ENCODE results near the gene A2M.

A2M gene

DNA sequence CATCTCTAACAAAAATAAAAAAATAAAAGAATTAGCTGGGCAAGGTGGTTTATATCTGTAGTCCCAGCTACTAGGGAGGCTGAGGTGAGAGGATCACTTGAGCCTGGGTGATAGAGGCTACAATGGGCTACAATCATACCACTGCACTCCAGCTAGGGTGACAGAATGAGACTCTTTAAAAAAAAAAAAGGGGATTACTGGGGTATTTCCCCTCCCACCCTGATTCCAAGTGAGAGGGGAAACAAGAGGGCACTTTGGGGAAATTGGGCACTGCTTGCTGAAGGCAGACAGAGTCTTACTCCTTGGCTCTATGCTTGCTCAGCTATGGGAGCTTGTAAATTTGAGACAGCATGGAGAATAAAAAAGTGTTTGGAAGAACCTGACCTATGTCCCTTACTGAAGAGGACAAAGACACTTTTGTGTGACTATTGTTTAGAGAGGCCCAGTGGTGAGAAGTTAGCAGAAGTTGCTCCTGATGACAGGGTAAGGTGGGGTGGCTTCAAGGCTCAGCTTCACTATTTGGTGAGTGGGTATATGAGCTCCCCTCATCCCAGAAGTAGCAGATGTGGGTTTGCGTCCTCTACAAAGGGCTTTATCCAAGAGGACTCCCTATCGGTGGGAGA is 82.3 kb downstream of the A2M start:
- no peak for DNase-seq

DNA sequence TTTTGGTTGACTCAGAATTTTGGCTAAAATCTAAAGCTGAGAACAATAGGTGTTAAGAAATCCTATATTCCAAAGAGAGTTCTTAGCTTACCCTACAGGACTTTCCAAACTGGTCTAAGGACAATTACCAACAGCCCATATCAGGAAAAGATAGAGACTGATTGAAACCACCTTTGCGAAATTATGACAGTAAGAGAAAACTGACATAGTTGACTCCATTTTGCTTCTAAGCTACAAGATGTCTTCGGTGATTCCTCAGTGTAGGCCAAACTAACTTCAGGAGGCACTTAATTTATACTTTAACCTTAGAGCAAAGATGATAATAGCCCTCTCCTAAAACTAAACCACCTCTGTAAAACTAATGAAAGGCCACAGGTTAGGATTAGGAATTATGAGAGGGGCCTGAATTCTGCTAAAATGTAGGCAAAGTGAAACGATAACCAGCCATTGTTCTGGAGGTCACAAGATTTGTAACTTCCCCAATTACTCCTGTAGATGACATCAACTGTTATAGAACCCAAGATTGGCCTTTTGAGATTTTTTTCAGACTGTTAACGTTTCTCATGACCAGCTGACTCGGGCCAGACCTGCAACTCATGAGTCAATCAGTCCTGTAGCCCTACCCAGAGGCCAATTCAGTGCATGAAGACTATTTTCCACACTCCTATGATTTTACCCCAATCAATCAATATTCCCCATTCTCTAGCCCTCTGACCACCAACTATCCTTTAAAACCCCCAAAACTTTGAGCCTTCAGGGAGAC is 83.3 kb downstream of the A2M start:
- DNase-seq = no peak

DNA sequence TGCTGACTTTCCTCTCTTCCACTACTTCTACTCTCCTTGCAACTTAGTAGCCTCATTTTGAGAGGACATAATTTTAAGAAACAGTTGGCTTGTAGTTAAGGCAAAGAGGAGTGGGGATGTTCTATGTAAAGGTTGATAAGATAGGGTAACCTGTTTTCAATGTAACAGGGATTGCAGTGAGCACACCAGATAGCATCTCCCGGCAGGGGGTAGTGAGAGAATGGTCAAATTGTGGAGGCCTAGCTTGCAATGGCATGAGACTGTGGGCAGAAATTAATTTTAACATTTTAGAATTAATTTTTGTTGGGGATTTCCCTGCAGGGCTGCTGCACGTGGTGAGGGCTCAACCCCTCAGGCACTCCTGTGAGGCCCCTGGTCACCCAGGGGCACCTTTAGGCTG is 84.9 kb downstream of the A2M start:
- DNase-seq = no peak

DNA sequence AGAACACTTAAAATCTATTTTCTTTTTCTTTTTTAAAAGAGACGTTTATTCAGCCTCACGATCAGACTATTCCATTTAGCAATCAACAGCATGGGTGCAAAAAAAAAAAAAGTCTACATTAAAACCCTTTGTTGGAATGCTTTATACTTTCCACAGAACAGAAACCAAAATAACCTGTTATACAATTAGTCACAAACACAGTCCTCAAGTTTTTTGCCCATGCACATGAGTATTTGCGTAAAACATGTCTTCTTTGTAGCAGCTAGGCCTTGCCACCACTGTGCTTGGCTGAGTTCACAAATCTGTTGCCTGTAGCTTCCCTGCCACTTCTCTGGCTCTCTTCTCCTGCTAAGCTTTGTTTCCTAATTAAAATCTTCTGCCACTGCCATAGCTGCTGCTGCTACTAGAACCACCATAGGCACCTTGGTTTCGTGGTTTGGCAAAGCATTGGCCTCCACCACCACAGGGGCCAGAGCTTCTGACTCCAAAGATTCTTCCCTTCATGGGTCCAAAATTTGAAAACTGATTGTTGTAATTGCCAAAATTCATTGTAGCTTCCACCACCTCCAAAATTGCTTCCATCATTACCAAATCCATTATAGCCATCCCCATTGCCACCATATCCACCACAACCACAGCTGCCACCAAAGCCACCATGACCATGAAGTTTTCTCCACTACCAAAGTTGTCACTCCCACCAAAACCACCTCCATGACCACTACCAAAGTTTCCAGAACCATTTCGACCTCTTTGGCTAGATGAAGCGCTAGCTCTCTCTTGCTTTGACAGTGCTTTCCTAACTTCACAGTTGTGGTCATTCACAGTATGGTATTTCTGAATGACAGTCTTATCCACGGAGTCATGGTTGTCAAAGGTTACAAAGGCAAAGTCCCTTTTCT is 88.3 kb downstream of the A2M start:
- DNase-seq = no peak

DNA sequence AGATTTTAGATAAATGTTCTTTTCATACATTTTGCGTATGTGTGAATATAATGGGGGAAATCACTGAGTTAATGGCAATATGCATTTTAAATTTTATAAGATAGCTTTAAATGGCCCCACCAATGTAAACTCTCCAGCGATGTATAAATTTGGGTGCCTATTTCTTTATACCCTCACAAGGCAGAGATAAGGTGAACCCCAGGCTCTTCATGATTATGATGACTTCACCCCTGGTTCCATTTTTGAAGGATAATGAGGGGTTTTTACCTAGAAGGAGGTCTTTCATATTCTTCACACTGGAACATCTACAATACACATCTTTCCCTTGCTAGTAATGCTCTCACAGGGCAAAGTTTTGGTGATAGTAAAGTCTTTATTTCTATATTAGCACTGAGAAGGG is 91.2 kb downstream of the A2M start:
- DNase-seq = no peak

DNA sequence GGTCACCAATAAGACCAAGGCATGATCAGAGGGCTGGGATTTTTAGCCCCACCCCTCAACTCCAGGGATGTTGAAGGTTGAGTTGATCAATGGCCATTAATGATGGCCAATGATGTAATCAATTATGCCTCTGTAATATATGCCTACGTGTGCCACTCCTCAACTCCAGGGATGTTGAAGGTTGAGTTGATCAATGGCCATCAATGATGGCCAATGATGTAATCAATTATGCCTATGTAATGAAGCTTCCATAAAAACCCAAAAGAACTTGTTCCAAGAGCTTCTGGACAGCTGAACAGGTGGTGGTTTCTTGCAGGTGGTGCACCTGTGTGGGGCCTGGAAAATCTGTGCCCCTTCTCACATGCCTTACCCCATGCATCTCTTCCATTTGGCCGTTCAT is 93.1 kb downstream of the A2M start:
- DNase-seq = no peak

Measured in NCI-H510A treated with DMSO at 0.1 percent for 48 hours (cell line).